HepG2 (cell line): Measurements from ENCODE around the gene FITM1. TPM values are rescaled to one million over a fixed set of nuclear protein-coding genes. Genes with fewer than 3 reads are reported as not detected.

Experiments
- ATAC-seq: fragments of 200-7000 bp; cut with Tn5 transposase; 3 replicates; pipeline ENCODE4 v1.9.1; 2020; ENCODE audit warnings: mild to moderate bottlenecking, moderate library complexity
- BruUV-seq: library from RNA; stranded (reverse); fragments of 400-500 nt; replicated peaks from 2 replicates; lab custom pipeline; 2021; lab: Mats Ljungman, UMichigan
- CTCF ChIA-PET: fragments of 300-600 bp; formaldehyde crosslinking; extraction: SDS; loops from one replicate; lab custom pipeline; 2021; ENCODE audit warnings: low total read pairs, inconsistent platforms, low intra/inter-chr PET ratio; lab: Yijun Ruan, JAX
- POLR2A ChIA-PET: fragments of 350-600 bp; sonication (Branson Sonifier 250); formaldehyde crosslinking; loops from one replicate; lab custom pipeline; 2020; ENCODE audit warnings: antibody characterized with exemption, inconsistent platforms; lab: Yijun Ruan, JAX
- DNase-seq: peaks from one replicate; pipeline ENCODE4 v3.0.0-alpha.2; 2015; ENCODE audit warnings: low spot score
- FAIRE-seq: peaks from 3 replicates; lab custom pipeline; 2011; peaks lifted over from hg19 to GRCh38; lab: Jason Lieb, UNC
- H2AFZ ChIP-seq: one replicate; pipeline ENCODE4 v1.6.1; 2011; ENCODE audit warnings: low read length, inconsistent platforms
- H3K27ac ChIP-seq: fragments of 300-600 bp; 3 replicates; pipeline ENCODE4 v1.8.0; 2011; ENCODE audit warnings: mixed run types, mild to moderate bottlenecking, mixed read lengths, low read length, inconsistent platforms; ENCODE audit not compliant: insufficient read depth; ENCODE audit errors: extremely low read length
- H3K27me3 ChIP-seq, 2 experiments: fragments of 200-600 bp in 1 of 2; 2 replicates in 1 of 2; 3 replicates in 1 of 2; pipeline versions ENCODE4 v1.6.0 to v1.8.0; 2011; ENCODE audit warnings: low read length in 2 of 2, mild to moderate bottlenecking in 2 of 2, moderate library complexity in 2 of 2, inconsistent platforms in 1 of 2; ENCODE audit not compliant: insufficient read depth in 2 of 2, control insufficient read depth in 1 of 2
- H3K36me3 ChIP-seq, 2 experiments: fragments of 200-600 bp in 1 of 2; replicated peaks in 1 of 2; 2 replicates in 1 of 2; 3 replicates in 1 of 2; pipeline versions ENCODE4 v1.5.1 to v1.8.0; 2011; ENCODE audit warnings: low read length in 2 of 2, inconsistent platforms in 1 of 2; ENCODE audit not compliant: insufficient read depth in 2 of 2, control insufficient read depth in 1 of 2
- H3K4me1 ChIP-seq: 2 replicates; pipeline ENCODE4 v1.5.1; 2012; ENCODE audit warnings: low read length, inconsistent platforms; ENCODE audit not compliant: insufficient read depth
- H3K4me2 ChIP-seq: 2 replicates; pipeline ENCODE4 v1.6.0; 2011; ENCODE audit warnings: low read depth, low read length, inconsistent platforms
- H3K4me3 ChIP-seq, 3 experiments: fragments of 200-600 bp in 1 of 3; sonication (generic), shearing (Covaris generic) in 1 of 3; replicated peaks in 1 of 3; 2 replicates each; pipeline ENCODE4 v1.5.1; 2011 to 2016; ENCODE audit warnings: low read length in 3 of 3, inconsistent platforms in 2 of 3, low read depth in 2 of 3, mild to moderate bottlenecking in 2 of 3, control low read depth in 1 of 3, mixed read lengths in 1 of 3; ENCODE audit not compliant: insufficient read depth in 1 of 3
- H3K79me2 ChIP-seq: one replicate; pipeline ENCODE4 v1.6.1; 2011; ENCODE audit warnings: low read length, inconsistent platforms; ENCODE audit not compliant: insufficient read depth
- H3K9ac ChIP-seq: 2 replicates; pipeline ENCODE4 v1.6.0; 2011; ENCODE audit warnings: mild to moderate bottlenecking, low read depth, low read length, inconsistent platforms; ENCODE audit not compliant: insufficient read depth
- H3K9me3 ChIP-seq: 2 replicates; pipeline ENCODE4 v1.5.1; 2012; ENCODE audit warnings: mild to moderate bottlenecking, low read length
- H4K20me1 ChIP-seq: 2 replicates; pipeline ENCODE4 v1.6.0; 2011; ENCODE audit warnings: inconsistent platforms, mild to moderate bottlenecking, low read length, moderate library complexity; ENCODE audit not compliant: insufficient read depth
- CENPX ChIP-seq: sonication (generic); formaldehyde crosslinking; IDR thresholded peaks from 2 replicates; pipeline ENCODE4 v1.9.0; 2021; ENCODE audit warnings: mild to moderate bottlenecking, missing genetic modification reagents, moderate library complexity
- DNMT1 ChIP-seq: sonication (generic); formaldehyde crosslinking; IDR thresholded peaks from 2 replicates; pipeline ENCODE4 v1.5.1; 2020; ENCODE audit warnings: mild to moderate bottlenecking, missing genetic modification reagents
- ISX ChIP-seq: sonication (generic); formaldehyde crosslinking; conservative IDR thresholded peaks from 2 replicates; pipeline ENCODE4 v1.5.0; 2020; ENCODE audit warnings: missing genetic modification reagents
- MLLT10 ChIP-seq: sonication (generic); formaldehyde crosslinking; IDR thresholded peaks from 2 replicates; pipeline ENCODE4 v1.4.0; 2020; ENCODE audit warnings: missing genetic modification reagents
- SRF ChIP-seq: IDR thresholded peaks from 2 replicates; pipeline ENCODE4 v1.6.1; 2011; ENCODE audit warnings: mild to moderate bottlenecking, low read depth, low read length, moderate library complexity
- TRAFD1 ChIP-seq: sonication (generic); formaldehyde crosslinking; IDR thresholded peaks from 2 replicates; pipeline ENCODE4 v1.5.1; 2020; ENCODE audit warnings: missing genetic modification reagents, mild to moderate bottlenecking, borderline replicate concordance
- TSC22D2 ChIP-seq: sonication (generic); formaldehyde crosslinking; IDR thresholded peaks from 2 replicates; pipeline ENCODE4 v1.5.1; 2020; ENCODE audit warnings: missing genetic modification reagents, mild to moderate bottlenecking, borderline replicate concordance
- ZNF160 ChIP-seq: sonication (generic); formaldehyde crosslinking; IDR thresholded peaks from 2 replicates; pipeline ENCODE4 v1.8.0; 2022; ENCODE audit warnings: mild to moderate bottlenecking, inconsistent platforms, missing genetic modification reagents
- ZNF235 ChIP-seq: sonication (generic); formaldehyde crosslinking; IDR thresholded peaks from 2 replicates; pipeline ENCODE4 v1.8.1; 2023; ENCODE audit warnings: mild to moderate bottlenecking, missing genetic modification reagents, borderline replicate concordance
- ZNF549 ChIP-seq: sonication (generic); formaldehyde crosslinking; IDR thresholded peaks from 2 replicates; pipeline ENCODE4 v1.5.0; 2020; ENCODE audit warnings: missing genetic modification reagents
- ZNF713 ChIP-seq: sonication (generic); formaldehyde crosslinking; IDR thresholded peaks from 2 replicates; pipeline ENCODE4 v1.4.0; 2020; ENCODE audit warnings: mild to moderate bottlenecking, missing genetic modification reagents
- WGBS: methylation state at CpG from one replicate; pipeline ENCODE4 v1.1.6; 2017; ENCODE audit warnings: low lambda C conversion rate; 5-methylcytosine and 5-hydroxymethylcytosine counted together
- in situ Hi-C: cut with HindIII; loops from 2 replicates; pipeline ENCODE4 v1.10.0; 2017; ENCODE audit warnings: low pct_unique_long_range_greater_than_20kb; ENCODE audit not compliant: extremely low pct_ligation_motif_present
- intact Hi-C: fragments of 100-400 bp; cut with micrococcal nuclease; formaldehyde crosslinking; loops from one replicate; pipeline ENCODE4 v1.10.0; 2022; ENCODE audit not compliant: unreplicated experiment
- polyA plus RNA-seq, 8 experiments: library from polyadenylated mRNA; depleted of rRNA in 3 of 8; stranded (reverse) in 7 of 8; unstranded in 1 of 8; fragments of >200 nt; fragmentation: Illumina TruSeq in 4 of 8; extraction: Trizol in 4 of 8; gene quantifications; 2 replicates each; pipeline versions ENCODE4 v1.2.1 to v1.2.3, GENCODE V29; 2011 to 2016; ENCODE audit warnings: low read depth in 4 of 8, missing spikeins in 1 of 8, mixed read lengths in 1 of 8; ENCODE audit not compliant: insufficient read depth in 1 of 8
- total RNA-seq, 5 experiments: library from RNA; depleted of rRNA; stranded (reverse); fragments of >200 nt; fragmentation: Illumina TruSeq; extraction: Trizol; gene quantifications; 2 replicates each; pipeline ENCODE4 v1.2.3, GENCODE V29; 2016; ENCODE audit warnings: low read depth in 1 of 5
- TF ChIP-seq, protein P1 (sequence below): sonication (generic); formaldehyde crosslinking; IDR thresholded peaks from 2 replicates; pipeline ENCODE4 v1.5.0; 2020; ENCODE audit warnings: mild to moderate bottlenecking, missing genetic modification reagents
- TF ChIP-seq, protein P2 (sequence below): sonication (generic); formaldehyde crosslinking; IDR thresholded peaks from 2 replicates; pipeline ENCODE4 v1.5.0; 2020; ENCODE audit warnings: missing genetic modification reagents
- TF ChIP-seq, protein P3 (sequence below): sonication (generic); formaldehyde crosslinking; IDR thresholded peaks from 2 replicates; pipeline ENCODE4 v1.4.0; 2020; ENCODE audit warnings: missing genetic modification reagents, borderline replicate concordance

The FITM1 gene
- total and polyA plus RNA-seq, 2 of the 13 experiments (the other 11 are each of a cell fraction or from before 2014, with no cell fraction given), result 2.7 to 5.8 TPM

- ATAC-seq (no peak), DNase-seq (no peak), FAIRE-seq (no peak)
- intact Hi-C loops, result loop anchor here (10.0 kb wide), 2 partner anchors 809 to 1019 kb away; partner anchors contain the start of genes ACIN1, BCL2L2, C14orf119 and PPP1R3E
- in situ Hi-C loops, result loop anchor here (25.0 kb wide), 1 partner anchor 1526 kb away; the partner anchor contains the start of genes ABHD4 and DAD1
- Histone ChIP-seq H3K4me2 (peak overlapping the region; percentile 100), H3K9ac (peak overlapping the region; percentile 99), H3K27ac (peak overlapping the region; percentile 98), H2AFZ (no peak overlapping the region), H3K27me3 (no peaks in the 10 kb centered on the region; a peak in 1 of 5 replicates), H3K4me1 (peaks cover 62% of the 10 kb centered on the region), H3K9me3 (no peaks in the 10 kb centered on the region), H3K36me3 (peaks cover 18 to 23% of the 10 kb centered on the region in 2 experiments), H3K4me3 (peak overlapping the region; percentile 49 to 96 (median 66)), H4K20me1 (no peaks in the 10 kb centered on the region), H3K79me2 (peaks cover 32% of the 10 kb centered on the region)
- BruUV-seq, result TSS peak; percentile 78
- WGBS, result 16% methylated on average over 15 of the region's 15 CpGs
- ChIA-PET CTCF (interaction anchor here (1.0 to 1.6 kb wide), 2 partner anchors 20 to 48 kb away, joined by 3 read pairs; partner anchors contain the start of genes IRF9 and PCK2), POLR2A (interaction anchor here (0.7 to 15.5 kb wide), 53 partner anchors 10 to 1184 kb away, joined by 3 to 977 read pairs (median 9); partner anchors contain the start of genes ACIN1, AP1G2, BCL2L2 and C14orf119)
- TF ChIP-seq, protein P1, sequence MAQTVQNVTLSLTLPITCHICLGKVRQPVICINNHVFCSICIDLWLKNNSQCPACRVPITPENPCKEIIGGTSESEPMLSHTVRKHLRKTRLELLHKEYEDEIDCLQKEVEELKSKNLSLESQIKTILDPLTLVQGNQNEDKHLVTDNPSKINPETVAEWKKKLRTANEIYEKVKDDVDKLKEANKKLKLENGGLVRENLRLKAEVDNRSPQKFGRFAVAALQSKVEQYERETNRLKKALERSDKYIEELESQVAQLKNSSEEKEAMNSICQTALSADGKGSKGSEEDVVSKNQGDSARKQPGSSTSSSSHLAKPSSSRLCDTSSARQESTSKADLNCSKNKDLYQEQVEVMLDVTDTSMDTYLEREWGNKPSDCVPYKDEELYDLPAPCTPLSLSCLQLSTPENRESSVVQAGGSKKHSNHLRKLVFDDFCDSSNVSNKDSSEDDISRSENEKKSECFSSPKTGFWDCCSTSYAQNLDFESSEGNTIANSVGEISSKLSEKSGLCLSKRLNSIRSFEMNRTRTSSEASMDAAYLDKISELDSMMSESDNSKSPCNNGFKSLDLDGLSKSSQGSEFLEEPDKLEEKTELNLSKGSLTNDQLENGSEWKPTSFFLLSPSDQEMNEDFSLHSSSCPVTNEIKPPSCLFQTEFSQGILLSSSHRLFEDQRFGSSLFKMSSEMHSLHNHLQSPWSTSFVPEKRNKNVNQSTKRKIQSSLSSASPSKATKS (CRISPR knock-in tag), result 0 out of 2 replicates have a peak, but pooled peaks have one; percentile 39
- TF ChIP-seq MLLT10 (CRISPR knock-in tag) (0 out of 2 replicates have a peak, but pooled peaks have one; percentile 34), DNMT1 (CRISPR knock-in tag) (no peak), CENPX (no peak), ISX (peak; percentile 71; the same call in 1 of the 2 replicates), ZNF713 (CRISPR knock-in tag) (no peak), TRAFD1 (CRISPR knock-in tag) (no peak), ZNF160 (CRISPR knock-in tag) (no peak), ZNF235 (CRISPR knock-in tag) (no peak), SRF (no peak), TSC22D2 (CRISPR knock-in tag) (no peak), ZNF549 (CRISPR knock-in tag) (peak; percentile 81; the same call in 1 of the 2 replicates)
- TF ChIP-seq, protein P2, sequence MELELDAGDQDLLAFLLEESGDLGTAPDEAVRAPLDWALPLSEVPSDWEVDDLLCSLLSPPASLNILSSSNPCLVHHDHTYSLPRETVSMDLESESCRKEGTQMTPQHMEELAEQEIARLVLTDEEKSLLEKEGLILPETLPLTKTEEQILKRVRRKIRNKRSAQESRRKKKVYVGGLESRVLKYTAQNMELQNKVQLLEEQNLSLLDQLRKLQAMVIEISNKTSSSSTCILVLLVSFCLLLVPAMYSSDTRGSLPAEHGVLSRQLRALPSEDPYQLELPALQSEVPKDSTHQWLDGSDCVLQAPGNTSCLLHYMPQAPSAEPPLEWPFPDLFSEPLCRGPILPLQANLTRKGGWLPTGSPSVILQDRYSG (CRISPR knock-in tag), result peak; percentile 95; the same call in 1 of the 2 replicates
- TF ChIP-seq, protein P3, sequence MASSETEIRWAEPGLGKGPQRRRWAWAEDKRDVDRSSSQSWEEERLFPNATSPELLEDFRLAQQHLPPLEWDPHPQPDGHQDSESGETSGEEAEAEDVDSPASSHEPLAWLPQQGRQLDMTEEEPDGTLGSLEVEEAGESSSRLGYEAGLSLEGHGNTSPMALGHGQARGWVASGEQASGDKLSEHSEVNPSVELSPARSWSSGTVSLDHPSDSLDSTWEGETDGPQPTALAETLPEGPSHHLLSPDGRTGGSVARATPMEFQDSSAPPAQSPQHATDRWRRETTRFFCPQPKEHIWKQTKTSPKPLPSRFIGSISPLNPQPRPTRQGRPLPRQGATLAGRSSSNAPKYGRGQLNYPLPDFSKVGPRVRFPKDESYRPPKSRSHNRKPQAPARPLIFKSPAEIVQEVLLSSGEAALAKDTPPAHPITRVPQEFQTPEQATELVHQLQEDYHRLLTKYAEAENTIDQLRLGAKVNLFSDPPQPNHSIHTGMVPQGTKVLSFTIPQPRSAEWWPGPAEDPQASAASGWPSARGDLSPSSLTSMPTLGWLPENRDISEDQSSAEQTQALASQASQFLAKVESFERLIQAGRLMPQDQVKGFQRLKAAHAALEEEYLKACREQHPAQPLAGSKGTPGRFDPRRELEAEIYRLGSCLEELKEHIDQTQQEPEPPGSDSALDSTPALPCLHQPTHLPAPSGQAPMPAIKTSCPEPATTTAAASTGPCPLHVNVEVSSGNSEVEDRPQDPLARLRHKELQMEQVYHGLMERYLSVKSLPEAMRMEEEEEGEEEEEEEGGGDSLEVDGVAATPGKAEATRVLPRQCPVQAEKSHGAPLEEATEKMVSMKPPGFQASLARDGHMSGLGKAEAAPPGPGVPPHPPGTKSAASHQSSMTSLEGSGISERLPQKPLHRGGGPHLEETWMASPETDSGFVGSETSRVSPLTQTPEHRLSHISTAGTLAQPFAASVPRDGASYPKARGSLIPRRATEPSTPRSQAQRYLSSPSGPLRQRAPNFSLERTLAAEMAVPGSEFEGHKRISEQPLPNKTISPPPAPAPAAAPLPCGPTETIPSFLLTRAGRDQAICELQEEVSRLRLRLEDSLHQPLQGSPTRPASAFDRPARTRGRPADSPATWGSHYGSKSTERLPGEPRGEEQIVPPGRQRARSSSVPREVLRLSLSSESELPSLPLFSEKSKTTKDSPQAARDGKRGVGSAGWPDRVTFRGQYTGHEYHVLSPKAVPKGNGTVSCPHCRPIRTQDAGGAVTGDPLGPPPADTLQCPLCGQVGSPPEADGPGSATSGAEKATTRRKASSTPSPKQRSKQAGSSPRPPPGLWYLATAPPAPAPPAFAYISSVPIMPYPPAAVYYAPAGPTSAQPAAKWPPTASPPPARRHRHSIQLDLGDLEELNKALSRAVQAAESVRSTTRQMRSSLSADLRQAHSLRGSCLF (CRISPR knock-in tag), result 0 out of 2 replicates have a peak, but pooled peaks have one; percentile 83
Measured at GRCh38 chr14:24113379-24113800, 17.1 kb upstream of the FITM1 start.
